Stimulated activated memory B cell treated with anti-CD40 and anti-IgM and Interleukin-4, amounts not matched to agents 10 μg/mL and 1 μg/mL and 100 μg/mL, for 72 hours (primary cell): ENCODE results near the gene PTGER4.

ENCODE experiments used
- ATAC-seq: fragments of 150-1000 bp; cut with Tn5 transposase; 2 replicates; pipeline ENCODE4 v1.10.0; 2021
- H3K27ac Mint-ChIP-seq: one replicate; pipeline ENCODE4 v1.8.0; 2022; ENCODE audit warnings: mild to moderate bottlenecking, mixed read lengths
- H3K27me3 Mint-ChIP-seq: one replicate; pipeline ENCODE4 v1.8.0; 2022; ENCODE audit warnings: mixed read lengths
- H3K36me3 Mint-ChIP-seq: one replicate; pipeline ENCODE4 v1.8.0; 2022; ENCODE audit warnings: mixed read lengths
- H3K4me1 Mint-ChIP-seq: one replicate; pipeline ENCODE4 v1.8.0; 2022; ENCODE audit warnings: mixed read lengths
- H3K4me3 Mint-ChIP-seq: one replicate; pipeline ENCODE4 v1.8.0; 2022; ENCODE audit warnings: mild to moderate bottlenecking, moderate library complexity, mixed read lengths
- H3K9me3 Mint-ChIP-seq: one replicate; pipeline ENCODE4 v1.8.0; 2022; ENCODE audit warnings: mixed read lengths

Gene PTGER4

DNA sequence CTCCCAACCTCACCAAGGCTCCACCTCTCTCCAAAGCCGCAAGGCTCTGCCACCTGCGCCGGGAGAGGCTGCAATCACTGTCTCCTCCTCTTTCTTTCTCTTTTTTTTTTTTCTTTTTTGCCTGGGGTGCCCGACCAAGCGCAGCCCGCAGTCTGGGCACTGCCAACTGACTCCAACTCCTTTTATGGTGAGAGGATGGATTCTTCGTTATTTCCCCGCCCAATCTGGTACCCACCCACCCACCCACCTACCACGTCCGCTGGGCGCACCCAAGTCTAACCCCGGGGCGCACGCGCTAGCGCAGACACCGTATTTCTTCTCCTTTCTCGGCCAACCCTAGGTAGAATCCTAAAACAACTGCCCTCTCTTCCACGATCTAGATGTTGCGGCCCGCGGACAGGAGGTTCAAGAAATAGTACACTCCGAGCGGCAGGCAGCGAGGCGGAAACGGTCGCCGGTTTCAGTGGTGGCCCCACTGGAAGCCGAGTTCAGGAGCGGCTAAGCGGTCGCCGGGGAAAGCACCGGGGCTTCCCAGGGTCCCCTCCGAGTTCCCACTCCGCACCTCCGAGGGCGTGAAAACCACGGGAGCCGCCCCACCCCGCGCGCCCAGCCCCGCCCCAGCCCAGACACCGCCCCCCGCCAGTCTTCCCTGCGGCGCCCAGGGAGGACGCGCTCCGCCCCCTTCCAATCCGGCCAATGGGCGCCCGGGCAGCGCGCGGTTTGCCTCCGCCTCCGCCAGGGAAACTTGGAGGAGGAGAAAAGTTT lies 385 bp upstream of the PTGER4 start:
- Mint-ChIP-seq H3K27me3 (no peaks in the 10 kb centered on the region), H3K9me3 (no peaks in the 10 kb centered on the region), H3K27ac (peak overlapping the region; percentile 91), H3K4me1 (peaks cover 52% of the 10 kb centered on the region), H3K36me3 (peaks cover 32% of the 10 kb centered on the region), H3K4me3 (peak overlapping the region; percentile 96)
- peak; percentile 89 for ATAC-seq

DNA sequence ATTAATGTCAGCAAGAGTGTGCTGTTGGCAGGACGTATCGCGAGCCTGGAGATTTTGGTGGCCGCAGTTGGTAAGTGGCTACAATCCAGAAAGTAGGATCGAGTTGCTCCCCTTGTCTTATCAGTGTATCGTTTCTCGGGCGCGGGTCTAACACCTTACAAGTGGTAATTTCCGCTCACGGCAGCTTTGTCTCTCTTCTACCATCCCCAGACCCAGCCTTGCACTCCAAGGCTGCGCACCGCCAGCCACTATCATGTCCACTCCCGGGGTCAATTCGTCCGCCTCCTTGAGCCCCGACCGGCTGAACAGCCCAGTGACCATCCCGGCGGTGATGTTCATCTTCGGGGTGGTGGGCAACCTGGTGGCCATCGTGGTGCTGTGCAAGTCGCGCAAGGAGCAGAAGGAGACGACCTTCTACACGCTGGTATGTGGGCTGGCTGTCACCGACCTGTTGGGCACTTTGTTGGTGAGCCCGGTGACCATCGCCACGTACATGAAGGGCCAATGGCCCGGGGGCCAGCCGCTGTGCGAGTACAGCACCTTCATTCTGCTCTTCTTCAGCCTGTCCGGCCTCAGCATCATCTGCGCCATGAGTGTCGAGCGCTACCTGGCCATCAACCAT lies 1.1 kb downstream of the PTGER4 start:
- peak overlapping the region; percentile 96 for H3K4me3 Mint-ChIP-seq
- peak overlapping the region; percentile 91 for H3K27ac Mint-ChIP-seq
- ATAC-seq: no peak
- H3K9me3 Mint-ChIP-seq: no peaks in the 10 kb centered on the region
- no peaks in the 10 kb centered on the region for H3K27me3 Mint-ChIP-seq
- peaks cover 63% of the 10 kb centered on the region for H3K4me1 Mint-ChIP-seq
- H3K36me3 Mint-ChIP-seq: peaks cover 36% of the 10 kb centered on the region

DNA sequence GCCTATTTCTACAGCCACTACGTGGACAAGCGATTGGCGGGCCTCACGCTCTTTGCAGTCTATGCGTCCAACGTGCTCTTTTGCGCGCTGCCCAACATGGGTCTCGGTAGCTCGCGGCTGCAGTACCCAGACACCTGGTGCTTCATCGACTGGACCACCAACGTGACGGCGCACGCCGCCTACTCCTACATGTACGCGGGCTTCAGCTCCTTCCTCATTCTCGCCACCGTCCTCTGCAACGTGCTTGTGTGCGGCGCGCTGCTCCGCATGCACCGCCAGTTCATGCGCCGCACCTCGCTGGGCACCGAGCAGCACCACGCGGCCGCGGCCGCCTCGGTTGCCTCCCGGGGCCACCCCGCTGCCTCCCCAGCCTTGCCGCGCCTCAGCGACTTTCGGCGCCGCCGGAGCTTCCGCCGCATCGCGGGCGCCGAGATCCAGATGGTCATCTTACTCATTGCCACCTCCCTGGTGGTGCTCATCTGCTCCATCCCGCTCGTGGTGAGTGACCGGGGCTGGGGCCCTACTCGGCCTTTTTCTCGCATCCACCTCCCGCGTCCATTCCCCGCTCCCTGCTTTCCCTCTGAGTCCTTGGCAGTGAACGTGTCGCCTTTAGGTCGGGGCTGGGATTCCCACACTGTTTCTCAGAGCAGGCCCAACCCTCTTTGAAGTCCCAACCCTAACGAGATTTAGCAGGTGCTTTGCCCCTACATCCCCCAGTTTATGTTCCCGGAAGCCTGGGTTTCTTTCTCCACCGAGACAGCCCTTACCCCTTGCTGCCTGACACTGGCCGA lies 1.8 kb downstream of the PTGER4 start:
- peak; percentile 32 for ATAC-seq
- no peaks in the 10 kb centered on the region for H3K9me3 Mint-ChIP-seq
- no peaks in the 10 kb centered on the region for H3K27me3 Mint-ChIP-seq
- peaks cover 67% of the 10 kb centered on the region for H3K4me1 Mint-ChIP-seq
- H3K27ac Mint-ChIP-seq: peak overlapping the region; percentile 91
- peak overlapping the region; percentile 96 for H3K4me3 Mint-ChIP-seq
- H3K36me3 Mint-ChIP-seq: peaks cover 36% of the 10 kb centered on the region

DNA sequence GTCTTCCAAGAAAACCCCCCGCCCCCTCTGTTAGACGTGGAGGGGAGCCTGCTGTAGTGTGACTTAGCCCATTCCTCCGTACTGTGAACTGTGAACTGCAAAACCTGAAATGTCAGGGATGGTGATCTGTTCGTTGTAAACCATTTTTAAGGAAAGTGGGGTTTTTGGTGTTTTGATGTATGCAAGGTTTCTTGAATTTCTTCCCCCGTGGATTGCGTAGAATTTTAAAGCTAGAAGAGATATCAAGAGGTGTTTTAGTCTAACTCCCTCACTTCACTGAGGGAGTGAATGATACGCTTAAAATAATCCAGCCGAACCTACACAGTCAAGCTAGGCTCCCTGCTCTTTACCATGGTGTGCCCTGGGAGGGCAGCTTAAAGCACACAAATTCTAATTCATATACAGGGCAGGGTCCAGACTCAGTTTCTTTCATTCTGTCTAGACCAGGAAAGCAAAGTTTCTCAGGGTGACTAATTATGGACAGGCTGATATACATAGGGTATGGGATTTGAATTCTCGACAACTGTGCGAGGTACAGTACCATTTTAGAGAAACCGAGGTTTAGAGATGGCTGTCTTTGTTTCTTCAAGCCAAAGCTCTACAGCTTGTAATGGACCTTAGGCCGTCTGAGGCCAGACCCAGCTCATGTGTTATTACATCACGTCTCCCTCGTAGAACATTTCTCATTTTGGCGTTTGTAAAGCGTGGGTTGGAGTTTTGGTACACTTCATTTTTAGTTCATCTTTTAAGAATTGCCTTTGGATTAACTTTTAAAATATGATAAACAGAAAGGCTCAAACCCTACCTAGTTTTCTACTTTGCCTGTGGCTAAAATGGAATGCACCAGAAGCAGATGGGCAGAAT lies 2.7 kb downstream of the PTGER4 start:
- Mint-ChIP-seq H3K27me3 (no peaks in the 10 kb centered on the region), H3K4me3 (peak overlapping the region; percentile 96), H3K9me3 (no peaks in the 10 kb centered on the region), H3K27ac (peak overlapping the region; percentile 91), H3K4me1 (peaks cover 71% of the 10 kb centered on the region), H3K36me3 (peaks cover 40% of the 10 kb centered on the region)
- no peak for ATAC-seq

DNA sequence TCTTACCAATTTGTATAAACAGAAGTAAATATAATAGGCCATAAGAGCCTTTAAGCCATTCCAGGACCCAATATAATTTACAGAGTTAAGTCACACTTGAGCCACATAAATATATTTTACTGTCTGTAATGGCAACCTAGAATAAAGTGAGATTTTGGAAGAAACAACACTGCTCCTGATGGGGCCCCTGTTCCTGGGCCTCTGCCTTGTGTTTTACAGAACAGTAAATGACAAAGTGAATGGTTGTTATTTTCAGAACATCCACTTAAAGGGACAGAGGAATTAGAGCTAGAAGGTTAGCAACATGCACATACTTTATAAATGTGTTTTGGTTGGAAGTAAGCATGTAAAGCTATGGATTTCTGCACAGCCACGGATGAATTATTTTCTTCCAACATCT lies 3.6 kb downstream of the PTGER4 start:
- Mint-ChIP-seq H3K4me3 (peak overlapping the region; percentile 96), H3K9me3 (no peaks in the 10 kb centered on the region), H3K27me3 (no peaks in the 10 kb centered on the region), H3K4me1 (peaks cover 79% of the 10 kb centered on the region), H3K27ac (peak overlapping the region; percentile 91), H3K36me3 (peaks cover 49% of the 10 kb centered on the region)
- no peak for ATAC-seq

DNA sequence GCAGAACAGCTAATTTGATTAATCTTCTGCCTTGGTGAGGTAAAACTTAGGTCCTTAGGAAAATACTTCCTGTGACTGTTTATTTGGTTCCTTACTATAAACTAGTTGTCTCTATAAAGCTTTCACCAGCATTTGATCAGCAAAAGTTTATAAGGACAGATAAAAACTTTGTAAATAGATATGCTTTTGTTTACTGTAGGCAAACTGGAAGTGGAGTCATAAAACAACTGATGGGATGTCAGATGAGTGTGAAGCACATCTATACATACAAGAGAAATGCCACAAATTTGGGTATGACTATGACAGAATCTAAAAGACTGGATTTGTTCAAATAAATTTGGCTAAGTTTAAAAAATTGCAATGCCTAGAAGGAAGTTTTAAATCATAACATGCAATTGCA lies 5.5 kb downstream of the PTGER4 start:
- Mint-ChIP-seq H3K27me3 (no peaks in the 10 kb centered on the region), H3K36me3 (peaks cover 51% of the 10 kb centered on the region), H3K4me1 (peaks cover 82% of the 10 kb centered on the region), H3K4me3 (peak overlapping the region; percentile 26), H3K9me3 (no peaks in the 10 kb centered on the region), H3K27ac (peak overlapping the region; percentile 51)
- ATAC-seq: no peak

DNA sequence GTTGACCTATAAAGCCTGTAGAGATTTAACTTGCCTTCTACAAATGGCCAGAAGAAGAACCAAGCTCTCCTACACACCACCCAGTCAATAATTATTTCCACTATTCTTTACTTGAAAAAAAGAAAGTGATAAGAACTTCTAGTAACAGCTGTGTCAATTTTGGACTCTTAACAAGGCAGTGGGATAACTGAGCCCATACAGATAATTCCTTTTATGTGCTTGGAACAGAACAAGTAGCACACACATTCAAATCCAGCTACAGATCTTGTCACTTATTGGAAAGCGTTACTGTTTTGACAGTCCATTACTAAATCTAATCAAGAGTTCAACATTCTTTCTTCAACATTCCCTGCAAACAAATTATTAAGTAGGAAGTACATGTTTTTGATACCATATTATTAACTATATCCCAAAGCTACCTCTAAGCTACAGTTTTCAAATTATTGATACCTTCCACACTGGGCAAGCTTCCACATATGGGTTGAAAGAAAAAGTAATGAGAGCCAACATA lies 6.3 kb downstream of the PTGER4 start:
- Mint-ChIP-seq H3K9me3 (no peaks in the 10 kb centered on the region), H3K27ac (peak overlapping the region; percentile 51), H3K4me3 (peak overlapping the region; percentile 43), H3K4me1 (peaks cover 78% of the 10 kb centered on the region), H3K36me3 (peaks cover 52% of the 10 kb centered on the region), H3K27me3 (no peaks in the 10 kb centered on the region)
- ATAC-seq: no peak

DNA sequence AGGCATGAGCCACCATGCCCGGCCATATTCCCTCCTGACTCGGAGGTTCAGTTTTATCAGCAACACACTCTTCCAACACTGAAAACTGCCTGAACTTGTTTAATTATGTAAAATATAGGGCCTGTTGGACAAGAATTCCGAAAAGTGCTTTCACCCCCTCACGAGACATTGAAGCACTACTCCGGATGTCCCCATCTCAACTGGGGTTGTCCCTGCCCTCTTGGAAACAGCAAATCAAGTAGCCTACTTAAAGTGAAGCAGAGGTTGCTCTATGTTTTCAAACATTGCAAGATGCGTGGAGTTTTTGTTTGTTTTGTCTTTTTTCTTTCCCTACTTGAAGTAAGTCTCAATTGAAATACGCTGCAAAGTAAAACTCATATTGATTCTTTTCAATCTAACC lies 7.6 kb downstream of the PTGER4 start:
- no peaks in the 10 kb centered on the region for H3K27me3 Mint-ChIP-seq
- no peaks in the 10 kb centered on the region for H3K9me3 Mint-ChIP-seq
- peaks cover 52% of the 10 kb centered on the region for H3K36me3 Mint-ChIP-seq
- H3K27ac Mint-ChIP-seq: peak overlapping the region; percentile 70
- H3K4me1 Mint-ChIP-seq: peaks cover 65% of the 10 kb centered on the region
- ATAC-seq: no peak
- H3K4me3 Mint-ChIP-seq: peak overlapping the region; percentile 64

DNA sequence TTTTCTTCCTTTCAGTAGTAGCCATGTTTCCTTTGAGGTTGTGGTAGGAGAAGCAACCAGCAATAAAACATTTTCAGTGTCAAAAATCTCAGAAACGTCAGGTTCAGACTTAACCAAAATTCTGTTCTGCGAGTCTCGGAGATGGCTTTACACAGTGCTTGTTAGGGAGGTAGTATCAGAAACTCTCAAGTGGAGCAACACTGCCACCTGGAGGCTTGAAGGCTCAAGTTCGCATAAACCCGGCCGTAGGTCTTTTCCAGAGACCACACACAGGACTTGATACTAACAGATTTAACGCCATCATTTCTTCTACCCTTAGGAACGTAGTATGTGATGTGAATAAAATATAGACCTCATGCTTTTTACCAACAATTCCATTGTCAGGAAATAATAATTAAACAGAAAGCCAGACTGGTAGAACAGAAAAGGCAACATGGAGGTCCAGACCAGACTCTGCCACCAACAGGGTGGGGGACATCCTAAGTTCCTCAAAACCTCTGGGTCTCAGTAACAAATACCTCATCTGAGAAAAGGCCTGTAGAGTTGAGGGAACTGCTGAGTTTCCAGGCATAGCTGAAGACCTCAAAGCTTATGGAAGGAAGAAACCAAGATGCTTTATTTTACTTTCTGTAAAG lies 8.5 kb downstream of the PTGER4 start:
- Mint-ChIP-seq H3K27ac (peak overlapping the region; percentile 70), H3K4me1 (peaks cover 56% of the 10 kb centered on the region), H3K27me3 (no peaks in the 10 kb centered on the region), H3K4me3 (peak overlapping the region; percentile 64), H3K36me3 (peaks cover 51% of the 10 kb centered on the region), H3K9me3 (no peaks in the 10 kb centered on the region)
- ATAC-seq: peak; percentile 86

DNA sequence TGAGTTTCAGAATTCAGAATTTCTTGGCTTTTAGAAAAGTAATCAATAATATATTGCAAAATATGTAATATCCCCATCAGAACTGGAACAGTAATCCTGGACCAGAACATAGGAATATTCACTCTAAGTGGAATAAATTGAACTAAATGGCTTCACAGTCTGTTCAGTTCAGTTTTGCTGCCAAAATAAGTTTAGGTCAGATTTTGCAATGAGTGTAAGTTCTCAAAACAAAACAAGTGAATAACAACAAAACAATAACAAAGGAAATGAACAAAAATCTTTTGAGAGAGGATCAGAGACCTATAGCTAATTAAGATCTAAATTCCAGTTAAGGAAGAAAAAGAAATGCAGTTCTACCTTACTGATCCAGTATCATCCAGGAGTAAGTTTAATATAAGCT lies 9.3 kb downstream of the PTGER4 start:
- H3K36me3 Mint-ChIP-seq: peaks cover 46% of the 10 kb centered on the region
- H3K4me3 Mint-ChIP-seq: no peak overlapping the region

DNA sequence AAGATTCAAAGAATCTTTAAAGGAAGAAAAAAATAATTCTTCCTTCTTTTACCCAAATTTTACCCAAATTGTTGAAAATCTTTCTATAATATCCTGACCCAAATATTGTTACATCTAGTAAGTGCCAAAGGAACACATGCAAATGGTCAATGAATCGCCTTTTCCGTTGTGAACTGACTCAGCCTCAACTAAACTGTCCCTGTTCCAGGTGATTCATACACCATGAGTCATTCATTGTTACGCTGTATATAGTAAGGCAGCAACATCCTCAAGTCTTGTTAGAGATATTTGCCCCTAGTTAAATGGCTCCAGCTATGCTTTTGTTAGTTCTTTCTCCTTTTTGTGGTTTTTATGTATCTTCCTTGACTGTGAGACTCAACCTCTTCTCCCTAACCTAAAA lies 9.7 kb downstream of the PTGER4 start:
- peak overlapping the region; percentile 70 for H3K27ac Mint-ChIP-seq
- no peak overlapping the region for H3K4me3 Mint-ChIP-seq
- H3K27me3 Mint-ChIP-seq: no peaks in the 10 kb centered on the region
- peak; percentile 70 for ATAC-seq
- peaks cover 44% of the 10 kb centered on the region for H3K36me3 Mint-ChIP-seq
- peaks cover 46% of the 10 kb centered on the region for H3K4me1 Mint-ChIP-seq
- no peaks in the 10 kb centered on the region for H3K9me3 Mint-ChIP-seq

More for the DNA sequence above, 9.3 kb downstream of the PTGER4 start:
- ATAC-seq: no peak
- H3K27ac Mint-ChIP-seq: peak overlapping the region; percentile 70
- no peaks in the 10 kb centered on the region for H3K27me3 Mint-ChIP-seq
- H3K4me1 Mint-ChIP-seq: peaks cover 50% of the 10 kb centered on the region
- H3K9me3 Mint-ChIP-seq: no peaks in the 10 kb centered on the region

DNA sequence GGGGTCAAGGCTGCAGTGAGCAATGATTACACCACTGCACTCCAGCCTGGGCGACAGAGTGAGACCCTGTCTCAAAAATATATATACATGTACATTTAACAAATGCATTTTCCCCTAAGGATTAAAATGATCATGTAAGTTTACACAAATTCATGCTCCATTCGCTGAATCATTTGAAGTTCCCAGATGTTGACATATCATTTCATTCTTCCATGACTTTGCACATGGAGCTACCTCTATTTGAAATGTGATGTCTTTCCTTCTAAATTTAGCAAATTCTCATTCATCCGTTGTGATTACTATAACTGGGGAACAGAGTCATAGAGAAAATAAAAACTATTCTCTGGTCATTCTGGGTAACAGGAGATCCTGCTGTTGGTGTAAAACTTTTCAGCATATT lies 10.6 kb downstream of the PTGER4 start:
- H3K27ac Mint-ChIP-seq: peak overlapping the region; percentile 32
- no peak overlapping the region for H3K4me3 Mint-ChIP-seq
- peaks cover 48% of the 10 kb centered on the region for H3K36me3 Mint-ChIP-seq
- H3K27me3 Mint-ChIP-seq: no peaks in the 10 kb centered on the region
- H3K9me3 Mint-ChIP-seq: no peaks in the 10 kb centered on the region
- peaks cover 41% of the 10 kb centered on the region for H3K4me1 Mint-ChIP-seq
- ATAC-seq: no peak

DNA sequence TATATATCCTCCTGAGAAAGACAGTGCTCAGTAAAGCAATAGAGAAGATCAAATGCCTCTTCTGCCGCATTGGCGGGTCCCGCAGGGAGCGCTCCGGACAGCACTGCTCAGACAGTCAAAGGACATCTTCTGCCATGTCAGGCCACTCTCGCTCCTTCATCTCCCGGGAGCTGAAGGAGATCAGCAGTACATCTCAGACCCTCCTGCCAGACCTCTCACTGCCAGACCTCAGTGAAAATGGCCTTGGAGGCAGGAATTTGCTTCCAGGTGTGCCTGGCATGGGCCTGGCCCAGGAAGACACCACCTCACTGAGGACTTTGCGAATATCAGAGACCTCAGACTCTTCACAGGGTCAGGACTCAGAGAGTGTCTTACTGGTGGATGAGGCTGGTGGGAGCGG lies 12.2 kb downstream of the PTGER4 start:
- Mint-ChIP-seq H3K4me3 (no peak overlapping the region), H3K27ac (no peak overlapping the region), H3K4me1 (peaks cover 32% of the 10 kb centered on the region), H3K9me3 (no peaks in the 10 kb centered on the region), H3K36me3 (peaks cover 59% of the 10 kb centered on the region), H3K27me3 (no peaks in the 10 kb centered on the region)
- ATAC-seq: no peak

DNA sequence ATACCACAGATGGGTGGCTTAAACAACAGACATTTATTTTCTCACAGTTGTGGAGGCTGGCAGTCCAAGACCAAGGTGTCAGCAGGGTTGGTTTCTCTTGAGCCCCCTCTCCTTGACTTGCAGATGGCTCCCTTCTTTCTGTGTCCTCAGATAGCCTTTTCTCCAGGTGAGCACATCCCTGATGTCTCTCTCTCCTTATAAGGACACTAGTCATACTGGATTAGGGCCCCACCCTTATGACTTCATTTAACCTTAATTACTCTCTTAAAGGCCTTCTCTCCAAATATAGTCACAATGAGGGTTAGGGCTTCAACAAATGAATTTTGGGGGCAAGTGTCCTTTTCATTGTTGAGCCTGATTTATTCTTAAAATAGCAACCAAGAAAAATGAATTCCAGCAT lies 14.7 kb downstream of the PTGER4 start:
- no peak for ATAC-seq
- no peak overlapping the region for H3K27ac Mint-ChIP-seq

More for the DNA sequence above, 14.7 kb downstream of the PTGER4 start:
- Mint-ChIP-seq H3K36me3 (peaks cover 60% of the 10 kb centered on the region), H3K27me3 (no peaks in the 10 kb centered on the region), H3K9me3 (no peaks in the 10 kb centered on the region), H3K4me3 (no peak overlapping the region), H3K4me1 (peaks cover 7% of the 10 kb centered on the region)
